IPS-18a (cell line): ENCODE measurements around the gene PODN.

Source experiments
- H3K27ac ChIP-seq: one replicate; pipeline ENCODE4 v1.5.1; 2013; ENCODE audit warnings: low read length
- H3K27me3 ChIP-seq: one replicate; pipeline ENCODE4 v1.6.1; 2013; ENCODE audit warnings: mild to moderate bottlenecking, low read length; ENCODE audit not compliant: control insufficient read depth, insufficient read depth
- H3K36me3 ChIP-seq: one replicate; pipeline ENCODE4 v1.6.1; 2013; ENCODE audit warnings: low read depth, low read length; ENCODE audit not compliant: control insufficient read depth
- H3K4me1 ChIP-seq: one replicate; pipeline ENCODE4 v1.6.1; 2013; ENCODE audit warnings: low read depth, low read length; ENCODE audit not compliant: control insufficient read depth
- H3K4me3 ChIP-seq: one replicate; pipeline ENCODE4 v1.5.1; 2013; ENCODE audit warnings: low read length
- H3K9ac ChIP-seq: one replicate; pipeline ENCODE4 v1.6.1; 2013; ENCODE audit warnings: mild to moderate bottlenecking, low read length, moderate library complexity
- H3K9me3 ChIP-seq: one replicate; pipeline ENCODE4 v1.6.1; 2013; ENCODE audit warnings: low read depth, low read length; ENCODE audit not compliant: control insufficient read depth

The PODN gene

DNA sequence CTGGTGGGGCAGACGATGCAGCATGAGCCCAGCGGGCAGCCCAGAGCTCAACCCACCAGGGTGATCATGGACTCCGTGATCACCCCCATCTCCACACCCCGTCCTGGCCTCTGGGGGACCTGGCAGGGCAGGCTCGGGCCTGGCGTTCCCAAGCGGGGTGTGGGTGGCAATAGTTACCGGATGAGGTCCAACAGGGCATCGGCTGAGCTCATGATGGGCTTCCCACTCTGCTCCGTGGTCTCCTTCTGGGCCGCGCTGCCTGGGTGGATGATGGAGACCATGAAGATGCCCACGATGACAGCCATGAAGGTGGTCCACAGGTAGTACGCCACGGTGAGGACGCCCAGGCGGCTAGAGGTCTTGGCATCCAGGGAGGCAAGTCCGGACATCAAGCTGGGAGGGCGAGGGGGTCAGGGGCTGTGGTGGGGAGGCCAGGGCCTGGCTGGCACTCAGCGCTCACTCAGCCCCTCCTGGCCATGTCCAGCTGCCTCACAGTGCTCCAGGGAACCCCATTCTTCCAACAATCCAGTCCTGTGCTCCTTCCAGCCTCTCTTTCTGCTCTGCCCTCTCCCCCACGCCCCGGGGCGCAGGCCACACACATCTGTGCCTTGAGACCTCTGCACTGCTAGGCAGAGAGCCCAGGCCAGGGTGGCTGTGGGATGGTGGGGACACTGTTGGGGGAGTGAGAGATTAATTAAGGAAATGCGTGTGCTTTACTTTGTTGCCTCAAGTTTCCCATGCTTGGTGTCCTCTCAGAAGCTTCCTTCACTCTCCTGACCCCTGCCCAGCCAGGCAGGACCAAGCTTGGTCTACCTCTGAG lies 52.8 kb downstream of the PODN start:
- H3K36me3 ChIP-seq, result no peaks in the 10 kb centered on the region
- no peaks in the 10 kb centered on the region for H3K27me3 ChIP-seq
- no peak overlapping the region for H3K4me3 ChIP-seq
- H3K9me3 ChIP-seq, result no peaks in the 10 kb centered on the region
- no peak overlapping the region for H3K27ac ChIP-seq
- no peak overlapping the region for H3K9ac ChIP-seq
- H3K4me1 ChIP-seq, result peaks cover 6% of the 10 kb centered on the region

DNA sequence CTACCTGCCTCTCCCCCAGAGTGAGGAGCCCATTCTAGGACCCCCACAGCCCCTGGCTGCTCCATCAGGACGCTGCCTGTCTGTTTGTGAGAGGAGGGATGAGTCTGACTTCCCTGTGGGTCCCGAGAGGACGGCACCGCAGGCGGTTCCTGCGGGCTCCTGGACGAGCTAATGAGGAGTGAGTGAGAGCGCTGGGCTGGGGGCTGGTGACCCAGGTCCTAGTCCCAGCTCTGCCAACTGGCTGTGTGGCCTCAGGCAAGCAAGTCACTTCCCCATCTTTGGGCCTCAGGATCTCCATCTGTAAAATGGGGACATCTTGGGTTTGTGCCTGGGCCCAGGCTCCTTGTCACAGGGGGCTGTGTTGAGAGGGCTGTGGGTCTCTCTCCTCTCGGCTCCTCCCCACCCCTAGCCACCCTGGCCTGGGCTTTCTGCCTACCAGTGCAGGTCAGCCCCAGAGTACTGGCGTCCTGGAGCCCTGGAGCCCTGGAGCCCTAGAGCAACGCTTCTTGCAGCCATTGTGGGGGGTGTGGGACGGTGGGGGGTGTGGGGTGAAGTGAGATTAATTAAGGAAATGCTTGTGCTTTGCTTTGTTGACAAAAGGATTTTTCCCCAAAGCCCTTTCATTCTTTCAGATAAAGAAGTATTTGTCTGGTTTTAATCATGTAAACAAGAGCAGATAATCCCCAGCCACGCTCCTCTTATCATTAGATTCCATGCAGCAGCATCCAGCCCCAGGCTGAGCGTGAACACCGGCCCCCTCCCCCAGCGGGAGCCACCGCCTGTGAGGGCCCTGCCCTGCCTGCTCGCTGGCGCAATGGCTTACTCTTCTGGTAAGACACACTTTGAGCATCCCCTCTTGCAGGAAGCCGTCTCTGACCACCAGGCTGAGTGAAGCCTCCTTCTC lies 53.6 kb downstream of the PODN start:
- peaks cover 14% of the 10 kb centered on the region for H3K4me1 ChIP-seq

DNA sequence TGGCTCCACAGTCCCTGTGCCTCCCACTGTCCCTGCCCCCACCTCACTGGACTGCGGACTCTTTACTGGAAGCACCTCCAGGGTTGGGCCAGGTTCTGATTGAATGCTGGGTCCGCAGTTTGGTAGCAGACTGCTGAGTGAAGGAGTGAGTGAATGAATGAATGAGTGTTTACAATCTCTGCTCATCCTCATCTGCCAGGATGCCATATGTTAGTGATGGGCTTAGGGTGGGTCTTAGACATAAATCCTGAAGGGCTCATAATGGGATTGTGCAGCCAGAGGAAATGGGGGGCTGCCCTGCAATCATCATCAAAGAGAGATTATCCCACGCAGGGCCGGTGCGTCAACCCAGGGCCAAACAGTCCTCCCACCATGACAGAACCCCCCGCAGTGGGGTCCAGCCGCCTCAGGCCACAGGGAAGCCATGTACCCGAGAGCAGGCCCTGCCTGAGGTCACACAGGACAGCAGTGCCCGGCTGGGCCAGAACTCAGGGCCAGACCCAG lies 54.3 kb downstream of the PODN start:
- Histone ChIP-seq H3K9ac (no peak overlapping the region), H3K27ac (no peak overlapping the region)

More for the DNA sequence above, 53.6 kb downstream of the PODN start:
- Histone ChIP-seq H3K9ac (no peak overlapping the region), H3K27ac (no peak overlapping the region), H3K36me3 (no peaks in the 10 kb centered on the region), H3K27me3 (no peaks in the 10 kb centered on the region), H3K4me3 (no peak overlapping the region), H3K9me3 (no peaks in the 10 kb centered on the region)

DNA sequence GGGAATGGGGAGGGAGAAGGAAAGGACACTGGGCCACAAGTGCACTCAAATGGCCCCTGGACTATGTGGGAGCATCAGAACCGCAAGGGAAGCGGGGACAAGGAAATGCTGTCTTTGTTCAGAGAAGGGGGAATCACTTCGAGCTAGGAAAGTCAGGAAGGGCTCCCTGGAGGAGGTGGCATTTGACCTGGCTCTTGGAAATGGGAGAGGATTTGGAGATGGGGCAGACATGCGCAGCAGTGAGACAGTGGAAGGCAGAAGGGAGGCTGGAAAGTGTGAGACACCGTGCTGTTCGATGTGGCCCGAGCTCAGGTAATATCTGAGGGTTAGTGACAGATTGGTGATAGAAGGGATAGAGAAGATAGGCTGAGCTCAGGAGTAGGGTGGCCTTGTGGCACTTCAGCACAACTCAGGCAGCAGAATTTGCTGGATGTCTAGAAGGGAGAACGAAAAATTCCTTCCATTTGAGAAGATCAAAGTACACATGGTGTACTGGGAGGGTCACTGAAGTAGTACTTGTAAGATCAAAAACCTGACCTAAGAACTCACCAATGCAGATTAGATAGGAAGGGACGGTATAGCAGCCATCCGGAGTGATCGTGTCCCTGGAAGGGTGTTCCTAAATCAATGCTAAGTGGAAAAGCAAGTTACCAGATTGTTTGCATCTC lies 55.1 kb downstream of the PODN start:
- Histone ChIP-seq H3K27me3 (no peaks in the 10 kb centered on the region), H3K36me3 (no peaks in the 10 kb centered on the region), H3K9ac (no peak overlapping the region), H3K9me3 (no peaks in the 10 kb centered on the region), H3K27ac (no peak overlapping the region), H3K4me1 (peaks cover 14% of the 10 kb centered on the region), H3K4me3 (no peak overlapping the region)

More for the DNA sequence above, 54.3 kb downstream of the PODN start:
- Histone ChIP-seq H3K27me3 (no peaks in the 10 kb centered on the region), H3K4me1 (peaks cover 14% of the 10 kb centered on the region), H3K4me3 (no peak overlapping the region), H3K9me3 (no peaks in the 10 kb centered on the region), H3K36me3 (no peaks in the 10 kb centered on the region)

DNA sequence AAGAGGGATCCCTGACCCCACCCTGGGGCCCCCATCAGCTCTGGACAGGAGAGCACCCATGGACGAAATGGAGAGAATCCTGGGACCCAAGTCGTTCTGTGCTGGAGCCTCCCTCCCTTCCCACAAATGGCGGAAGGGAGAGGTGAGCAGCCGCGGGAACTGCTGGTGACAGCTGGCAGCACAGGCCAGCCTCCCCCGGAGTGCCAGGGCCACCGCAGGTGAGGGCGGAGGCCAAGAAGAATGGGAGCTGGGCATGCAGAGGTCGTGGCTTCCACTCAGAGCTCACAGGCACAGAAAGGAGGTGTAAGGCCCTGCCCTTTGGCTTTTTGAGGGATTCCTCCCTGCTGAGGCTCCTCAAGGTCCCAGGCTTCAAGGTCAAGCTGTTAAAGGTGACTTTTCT lies 55.8 kb downstream of the PODN start:
- H3K9ac ChIP-seq, result no peak overlapping the region
- H3K9me3 ChIP-seq, result no peaks in the 10 kb centered on the region
- peaks cover 14% of the 10 kb centered on the region for H3K4me1 ChIP-seq
- H3K36me3 ChIP-seq, result no peaks in the 10 kb centered on the region
- H3K4me3 ChIP-seq, result no peak overlapping the region
- H3K27me3 ChIP-seq, result no peaks in the 10 kb centered on the region
- no peak overlapping the region for H3K27ac ChIP-seq

DNA sequence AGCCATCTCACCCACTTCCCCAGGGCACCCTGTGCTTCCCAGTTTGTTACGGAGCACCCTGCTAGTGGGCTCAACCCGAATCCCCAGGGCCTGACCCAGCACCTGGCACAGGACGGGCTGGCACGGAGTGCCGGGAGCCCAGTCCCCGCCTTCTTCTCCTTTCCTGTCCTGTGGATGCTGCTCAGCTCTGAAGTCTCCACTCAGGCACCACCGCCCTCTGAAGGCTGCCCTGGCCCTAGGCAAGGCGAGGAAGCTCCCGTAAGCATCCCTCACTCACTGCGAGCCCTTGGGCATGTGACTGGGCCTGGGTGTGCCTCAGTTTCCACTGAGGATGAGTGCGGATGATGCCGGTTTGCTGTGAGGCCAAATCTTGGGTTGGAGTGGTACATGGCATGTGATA lies 58.6 kb downstream of the PODN start:
- no peaks in the 10 kb centered on the region for H3K36me3 ChIP-seq
- H3K9ac ChIP-seq, result no peak overlapping the region
- H3K4me1 ChIP-seq, result peaks cover 14% of the 10 kb centered on the region
- H3K4me3 ChIP-seq, result no peak overlapping the region
- H3K9me3 ChIP-seq, result no peaks in the 10 kb centered on the region
- H3K27ac ChIP-seq, result no peak overlapping the region
- H3K27me3 ChIP-seq, result no peaks in the 10 kb centered on the region

DNA sequence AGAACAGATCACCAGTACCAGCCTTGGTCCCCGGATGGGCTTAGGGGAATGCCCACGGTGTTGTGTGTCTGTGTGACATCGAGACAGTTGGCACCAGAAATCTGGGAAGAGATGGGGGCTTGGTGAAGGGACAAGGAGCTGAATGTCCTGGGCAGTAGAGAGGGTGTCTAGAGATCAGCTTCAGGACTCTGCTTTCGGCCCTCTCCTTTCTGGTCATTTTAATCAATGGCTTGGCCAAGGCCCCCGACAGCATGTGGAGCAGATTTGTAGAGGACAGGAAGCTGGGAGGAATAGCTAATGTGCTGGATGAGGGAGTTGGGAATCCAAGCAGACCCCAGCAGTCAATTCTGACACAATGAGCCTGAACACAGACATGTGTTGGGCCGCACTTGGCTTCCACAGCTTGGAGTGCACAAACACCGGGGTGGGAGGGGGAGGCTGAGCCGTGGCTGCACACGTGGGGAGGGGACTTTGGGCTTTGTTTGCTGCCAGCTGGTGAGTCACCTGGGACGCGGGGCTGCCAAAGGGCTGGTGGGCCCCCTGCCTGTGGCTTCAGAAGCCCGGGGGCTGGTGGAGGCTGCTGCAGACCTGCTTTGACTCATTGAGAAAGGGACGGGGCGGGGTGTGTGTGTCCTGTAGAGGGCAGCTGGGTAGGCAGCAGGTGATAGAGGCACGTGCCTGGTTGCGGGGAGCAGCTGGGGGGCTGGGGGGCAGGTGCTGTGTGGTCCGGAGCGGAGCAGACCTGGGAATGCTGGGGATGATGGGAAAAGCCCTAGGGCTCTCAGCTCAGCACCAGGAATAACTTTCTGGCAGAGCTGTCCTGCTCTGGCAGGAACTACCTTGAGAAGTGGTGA lies 59.5 kb downstream of the PODN start:
- H3K4me1 ChIP-seq, result peaks cover 10% of the 10 kb centered on the region
- no peak overlapping the region for H3K4me3 ChIP-seq
- H3K27me3 ChIP-seq, result no peaks in the 10 kb centered on the region
- H3K9ac ChIP-seq, result no peak overlapping the region
- H3K9me3 ChIP-seq, result no peaks in the 10 kb centered on the region
- H3K36me3 ChIP-seq, result no peaks in the 10 kb centered on the region
- H3K27ac ChIP-seq, result no peak overlapping the region

DNA sequence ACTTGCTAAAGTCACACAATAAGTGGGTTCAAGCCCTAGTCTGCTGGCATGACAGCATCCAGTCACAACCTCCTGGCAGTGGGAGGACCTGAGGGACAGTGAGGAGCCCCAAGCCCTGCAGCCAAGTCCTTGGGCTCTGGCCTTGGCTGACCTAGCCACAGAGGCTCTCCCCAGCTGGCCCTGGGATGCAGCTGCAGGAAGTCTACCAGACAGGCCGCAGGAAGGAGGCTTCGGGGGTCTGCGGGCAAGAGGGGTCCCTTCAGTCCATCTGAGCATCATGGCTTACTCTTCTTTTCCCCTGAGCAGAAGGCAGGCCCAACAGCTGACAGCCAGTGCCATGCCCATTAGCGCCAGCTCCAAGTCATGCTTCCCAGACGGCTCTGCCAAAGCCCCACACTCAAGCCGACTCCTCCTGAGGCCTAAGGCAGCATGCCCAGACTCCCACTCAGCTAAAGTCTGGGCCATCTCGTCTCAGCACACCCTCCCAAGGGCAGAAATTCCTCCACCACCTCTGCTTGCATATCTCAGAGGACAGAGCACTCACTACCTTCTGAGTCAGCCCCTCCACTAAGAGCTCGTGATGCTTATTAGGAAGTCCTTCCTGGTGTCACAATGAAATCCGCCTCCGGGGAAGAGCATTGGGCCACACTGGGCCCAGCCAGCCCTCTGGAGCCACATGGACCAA lies 60.3 kb downstream of the PODN start:
- H3K9ac ChIP-seq, result no peak overlapping the region
- no peak overlapping the region for H3K27ac ChIP-seq

DNA sequence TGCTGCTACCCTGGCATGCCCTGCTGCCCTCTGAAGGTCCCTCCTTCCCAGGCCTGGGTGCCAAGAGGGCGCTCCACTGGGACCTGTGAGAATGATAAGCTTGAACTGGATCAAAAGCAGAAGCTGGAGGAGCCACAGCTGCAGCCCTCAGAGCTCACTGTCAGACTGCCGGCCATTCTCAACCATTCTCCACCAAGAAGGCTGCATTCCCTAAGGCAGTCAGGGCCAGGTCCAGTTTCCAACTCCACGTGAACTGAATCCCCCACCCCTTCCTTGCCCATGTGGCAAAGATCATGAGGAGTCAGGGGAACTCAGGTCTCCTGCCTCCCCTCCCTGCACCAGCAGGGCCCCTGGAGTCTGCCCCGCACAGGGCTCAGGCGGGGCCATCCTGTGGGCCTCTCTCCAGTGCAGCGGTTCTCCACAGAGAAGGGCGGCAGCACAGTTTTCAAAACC lies 61.0 kb downstream of the PODN start:
- Histone ChIP-seq H3K9ac (no peak overlapping the region), H3K4me1 (peaks cover 10% of the 10 kb centered on the region), H3K27ac (no peak overlapping the region), H3K27me3 (no peaks in the 10 kb centered on the region), H3K36me3 (no peaks in the 10 kb centered on the region), H3K9me3 (no peaks in the 10 kb centered on the region), H3K4me3 (no peak overlapping the region)

More for the DNA sequence above, 60.3 kb downstream of the PODN start:
- no peaks in the 10 kb centered on the region for H3K36me3 ChIP-seq
- no peak overlapping the region for H3K4me3 ChIP-seq
- H3K4me1 ChIP-seq, result peaks cover 10% of the 10 kb centered on the region
- H3K27me3 ChIP-seq, result no peaks in the 10 kb centered on the region
- no peaks in the 10 kb centered on the region for H3K9me3 ChIP-seq

DNA sequence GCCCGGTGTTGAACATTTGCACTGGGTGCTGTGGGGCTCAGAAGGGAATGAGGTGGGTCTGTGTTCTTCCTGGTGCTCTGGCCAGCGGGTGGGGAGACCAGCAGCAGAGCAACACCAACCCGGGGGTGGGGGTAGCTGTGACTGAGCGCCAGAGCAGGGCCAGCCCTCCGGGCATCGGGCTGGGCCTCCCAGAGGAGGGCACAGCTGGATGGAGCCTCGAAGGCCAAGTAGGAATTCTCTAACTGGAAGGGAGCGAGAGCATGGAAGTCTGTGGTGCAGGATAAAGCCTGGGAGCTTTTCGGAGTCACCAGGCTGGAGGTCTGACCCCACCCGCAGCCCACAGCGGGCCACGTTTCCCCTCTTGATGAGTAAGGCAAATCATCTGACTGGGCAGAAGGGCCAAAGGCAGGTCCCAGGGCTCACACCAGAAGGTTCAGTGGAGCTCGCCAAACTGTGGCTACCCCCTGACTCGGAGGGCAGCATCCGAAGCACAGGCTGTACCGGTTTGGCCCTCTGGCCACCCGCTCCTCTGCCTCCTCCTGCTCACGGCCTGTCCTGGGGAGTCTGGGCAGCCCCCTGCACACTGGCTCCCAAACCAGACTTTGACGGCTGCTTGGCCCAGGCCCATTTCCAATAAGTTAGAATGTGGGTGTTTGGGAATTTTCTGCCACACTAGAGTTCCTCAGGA lies 61.6 kb downstream of the PODN start:
- H3K4me3 ChIP-seq, result no peak overlapping the region
- H3K27me3 ChIP-seq, result no peaks in the 10 kb centered on the region
- H3K9me3 ChIP-seq, result no peaks in the 10 kb centered on the region
- H3K27ac ChIP-seq, result no peak overlapping the region
- peaks cover 10% of the 10 kb centered on the region for H3K4me1 ChIP-seq
- no peak overlapping the region for H3K9ac ChIP-seq
- no peaks in the 10 kb centered on the region for H3K36me3 ChIP-seq
